ENCODE results near the gene CTNNA3. TPM values are rescaled to one million over a fixed set of nuclear protein-coding genes. Genes with fewer than 3 reads are reported as not detected.

The CTNNA3 gene
- total RNA-seq, 1 donor from 2014 or later = not detected

- no peak for FAIRE-seq
- no peaks in the 10 kb centered on the region for H3K27me3 ChIP-seq (ENCODE audit: control insufficient read depth, insufficient read depth, low read length)
- no peak overlapping the region for H3K4me3 ChIP-seq (ENCODE audit: low read depth, low read length)
- TF ChIP-seq, protein P1, sequence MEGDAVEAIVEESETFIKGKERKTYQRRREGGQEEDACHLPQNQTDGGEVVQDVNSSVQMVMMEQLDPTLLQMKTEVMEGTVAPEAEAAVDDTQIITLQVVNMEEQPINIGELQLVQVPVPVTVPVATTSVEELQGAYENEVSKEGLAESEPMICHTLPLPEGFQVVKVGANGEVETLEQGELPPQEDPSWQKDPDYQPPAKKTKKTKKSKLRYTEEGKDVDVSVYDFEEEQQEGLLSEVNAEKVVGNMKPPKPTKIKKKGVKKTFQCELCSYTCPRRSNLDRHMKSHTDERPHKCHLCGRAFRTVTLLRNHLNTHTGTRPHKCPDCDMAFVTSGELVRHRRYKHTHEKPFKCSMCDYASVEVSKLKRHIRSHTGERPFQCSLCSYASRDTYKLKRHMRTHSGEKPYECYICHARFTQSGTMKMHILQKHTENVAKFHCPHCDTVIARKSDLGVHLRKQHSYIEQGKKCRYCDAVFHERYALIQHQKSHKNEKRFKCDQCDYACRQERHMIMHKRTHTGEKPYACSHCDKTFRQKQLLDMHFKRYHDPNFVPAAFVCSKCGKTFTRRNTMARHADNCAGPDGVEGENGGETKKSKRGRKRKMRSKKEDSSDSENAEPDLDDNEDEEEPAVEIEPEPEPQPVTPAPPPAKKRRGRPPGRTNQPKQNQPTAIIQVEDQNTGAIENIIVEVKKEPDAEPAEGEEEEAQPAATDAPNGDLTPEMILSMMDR (IDR thresholded peaks at IDR 0.05; ENCODE audit: insufficient read depth, low read length, severe bottlenecking) = no peak
- no peaks in the 10 kb centered on the region for H3K36me3 ChIP-seq (ENCODE audit: control insufficient read depth, insufficient read depth, low read length)
- DNase-seq (ENCODE audit: low read depth) = no peak
Observed at GRCh38 chr10:67088036-67088435, 608.0 kb downstream of the CTNNA3 start.

GRCh38 chr10:67087135-67087425 lies 608.9 kb downstream of the CTNNA3 start:
- FAIRE-seq = no peak
- no peaks in the 10 kb centered on the region for H3K27me3 ChIP-seq (ENCODE audit: control insufficient read depth, insufficient read depth, low read length)
- DNase-seq (ENCODE audit: low read depth) = no peak
- TF ChIP-seq, protein P1 (IDR thresholded peaks at IDR 0.05; ENCODE audit: insufficient read depth, low read length, severe bottlenecking) = no peak
- H3K36me3 ChIP-seq (ENCODE audit: control insufficient read depth, insufficient read depth, low read length) = no peaks in the 10 kb centered on the region
- no peak overlapping the region for H3K4me3 ChIP-seq (ENCODE audit: low read depth, low read length)

DNA sequence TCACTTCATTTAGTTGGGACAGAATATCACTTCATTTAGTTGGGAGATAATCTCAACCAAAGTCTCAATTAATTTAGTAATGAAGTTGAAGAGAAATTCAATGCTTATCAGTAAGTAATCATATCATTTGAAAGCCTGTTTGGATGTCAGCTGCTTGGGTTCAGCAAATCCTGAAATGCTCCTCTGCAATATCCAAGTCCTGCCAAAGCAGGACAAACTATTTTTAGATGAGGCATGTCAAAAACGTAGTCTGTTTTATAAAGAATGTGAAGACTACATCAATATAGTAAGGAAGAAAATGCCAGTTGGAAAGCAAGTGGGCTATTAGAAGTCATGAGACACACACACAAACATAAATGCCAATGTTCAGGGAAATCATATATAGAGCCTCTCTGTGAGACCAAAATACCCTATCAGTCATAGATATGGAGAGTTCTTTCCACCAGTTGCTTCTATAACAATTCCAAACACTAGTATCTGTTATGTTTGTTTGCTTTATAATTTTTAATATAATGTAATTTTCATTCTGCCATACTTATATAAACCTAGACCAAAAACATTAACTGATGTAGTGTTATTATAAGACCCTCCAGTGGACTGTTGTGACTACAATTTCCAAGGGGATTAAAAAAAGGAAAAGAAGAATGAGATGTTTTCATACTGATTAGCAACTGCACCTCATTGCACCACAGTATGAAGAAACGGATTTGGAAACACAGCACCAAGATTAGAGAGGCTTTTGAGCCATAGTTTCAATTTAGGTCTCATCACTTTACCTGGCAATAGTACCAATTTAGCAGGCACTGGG lies 609.5 kb downstream of the CTNNA3 start:
- H3K4me3 ChIP-seq (ENCODE audit: low read depth, low read length) = no peak overlapping the region
- DNase-seq (ENCODE audit: low read depth) = no peak
- no peaks in the 10 kb centered on the region for H3K27me3 ChIP-seq (ENCODE audit: control insufficient read depth, insufficient read depth, low read length)
- TF ChIP-seq, protein P1 (IDR thresholded peaks at IDR 0.05; ENCODE audit: insufficient read depth, low read length, severe bottlenecking) = no peak
- H3K36me3 ChIP-seq (ENCODE audit: control insufficient read depth, insufficient read depth, low read length) = no peaks in the 10 kb centered on the region
- no peak for FAIRE-seq

- DNase-seq (ENCODE audit: low read depth) (no peak), FAIRE-seq (no peak)
- TF ChIP-seq, protein P1 (IDR thresholded peaks at IDR 0.05; ENCODE audit: insufficient read depth, low read length, severe bottlenecking) = no peak
Observed at GRCh38 chr10:67079126-67079525, 616.9 kb downstream of the CTNNA3 start.

DNA sequence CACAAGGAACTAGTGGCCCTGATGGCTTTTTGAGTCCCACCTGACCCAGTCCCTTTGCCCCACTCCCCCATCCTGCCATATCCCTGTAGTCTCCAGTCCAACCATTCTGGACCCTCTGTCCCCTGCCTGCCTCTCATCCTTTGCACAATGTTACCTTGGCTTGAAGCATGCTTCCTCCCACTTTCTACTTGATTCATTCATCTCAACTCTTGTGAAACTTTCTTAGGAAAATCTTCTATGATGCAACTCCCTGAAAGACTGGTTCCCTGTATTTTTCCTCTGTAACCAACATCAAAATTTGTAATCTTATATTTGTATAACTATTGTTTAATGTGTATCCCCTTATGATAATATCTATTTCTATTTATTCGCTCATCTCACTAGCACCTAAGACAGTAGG lies 618.6 kb downstream of the CTNNA3 start:
- DNase-seq (ENCODE audit: low read depth) (peak; percentile 12), FAIRE-seq (no peak)
- Histone ChIP-seq H3K27me3 (ENCODE audit: control insufficient read depth, insufficient read depth, low read length) (no peaks in the 10 kb centered on the region), H3K4me3 (ENCODE audit: low read depth, low read length) (no peak overlapping the region), H3K36me3 (ENCODE audit: control insufficient read depth, insufficient read depth, low read length) (no peaks in the 10 kb centered on the region)
- TF ChIP-seq, protein P1 (IDR thresholded peaks at IDR 0.05; ENCODE audit: insufficient read depth, low read length, severe bottlenecking) = no peak

More at GRCh38 chr10:67079126-67079525, 616.9 kb downstream of the CTNNA3 start:
- H3K4me3 ChIP-seq (ENCODE audit: low read depth, low read length) = no peak overlapping the region
- H3K27me3 ChIP-seq (ENCODE audit: control insufficient read depth, insufficient read depth, low read length) = no peaks in the 10 kb centered on the region
- no peaks in the 10 kb centered on the region for H3K36me3 ChIP-seq (ENCODE audit: control insufficient read depth, insufficient read depth, low read length)

DNA sequence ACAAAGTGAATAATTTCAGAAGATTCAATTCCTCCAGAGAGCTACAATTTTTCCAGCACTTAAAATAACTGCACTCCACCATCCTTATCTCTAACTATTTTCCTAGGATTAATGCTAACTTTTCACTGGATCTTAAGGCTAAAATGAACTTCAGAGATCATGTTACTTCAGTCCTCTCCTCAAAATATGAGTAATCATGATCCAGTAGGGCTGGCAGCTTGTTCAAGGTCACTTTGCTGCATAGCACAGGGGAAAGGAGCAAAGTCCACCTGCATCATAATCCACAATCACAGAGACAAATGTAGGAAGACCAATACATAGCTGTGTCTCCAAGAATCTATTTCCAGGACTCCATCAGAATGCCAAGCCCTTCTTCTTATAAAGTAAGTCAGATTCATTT lies 619.9 kb downstream of the CTNNA3 start:
- Histone ChIP-seq H3K36me3 (ENCODE audit: control insufficient read depth, insufficient read depth, low read length) (no peaks in the 10 kb centered on the region), H3K4me3 (ENCODE audit: low read depth, low read length) (no peak overlapping the region), H3K27me3 (ENCODE audit: control insufficient read depth, insufficient read depth, low read length) (no peaks in the 10 kb centered on the region)
- FAIRE-seq (no peak), DNase-seq (ENCODE audit: low read depth) (no peak)
- TF ChIP-seq, protein P1 (IDR thresholded peaks at IDR 0.05; ENCODE audit: insufficient read depth, low read length, severe bottlenecking) = no peak
